ENCODE measurements around the gene SOBP.
"Not testable (repeated sequence)": the region's sequence is repeated elsewhere in the genome, so short reads cannot be mapped to it uniquely, and the experiment has no call there.

SOBP gene

DNA sequence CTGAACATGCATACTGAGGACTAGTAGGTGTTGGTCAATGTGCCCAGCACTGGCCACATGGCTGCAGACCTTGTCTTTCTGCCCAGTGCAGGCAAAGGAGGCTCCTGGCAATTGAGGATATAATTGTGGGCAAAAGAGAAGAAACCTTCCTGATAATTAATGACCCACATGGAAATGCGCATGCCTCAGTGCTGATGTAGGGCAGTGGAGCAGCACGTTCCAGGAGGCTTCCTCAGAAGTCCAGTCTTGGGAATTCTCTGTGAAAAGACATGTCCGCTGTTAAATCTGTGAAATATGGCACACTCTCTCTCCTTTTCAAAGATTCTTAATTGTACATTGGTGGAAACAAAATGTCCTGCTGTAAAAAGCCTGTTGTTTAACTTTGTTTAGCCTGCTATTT, 34.7 kb downstream of the SOBP start:
- no peak for DNase-seq

DNA sequence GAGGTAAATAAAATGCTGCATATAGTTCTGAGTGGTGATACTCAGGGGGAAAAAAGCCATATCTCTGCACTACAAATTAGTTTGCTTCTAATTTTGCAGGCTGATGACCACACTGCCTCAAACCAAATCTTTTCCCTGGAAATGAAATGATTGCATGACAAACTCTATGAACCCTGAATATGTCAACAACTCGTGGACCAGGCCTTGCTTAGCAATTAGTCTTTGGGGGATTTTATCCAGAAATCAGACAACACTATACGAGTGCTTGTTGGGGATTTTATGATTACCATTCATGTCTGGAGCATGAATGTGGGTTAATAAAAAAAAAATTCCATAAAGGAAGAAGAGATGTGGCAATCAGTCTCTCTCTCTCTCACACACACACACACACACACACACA, 42.0 kb downstream of the SOBP start:
- no peak for DNase-seq

DNA sequence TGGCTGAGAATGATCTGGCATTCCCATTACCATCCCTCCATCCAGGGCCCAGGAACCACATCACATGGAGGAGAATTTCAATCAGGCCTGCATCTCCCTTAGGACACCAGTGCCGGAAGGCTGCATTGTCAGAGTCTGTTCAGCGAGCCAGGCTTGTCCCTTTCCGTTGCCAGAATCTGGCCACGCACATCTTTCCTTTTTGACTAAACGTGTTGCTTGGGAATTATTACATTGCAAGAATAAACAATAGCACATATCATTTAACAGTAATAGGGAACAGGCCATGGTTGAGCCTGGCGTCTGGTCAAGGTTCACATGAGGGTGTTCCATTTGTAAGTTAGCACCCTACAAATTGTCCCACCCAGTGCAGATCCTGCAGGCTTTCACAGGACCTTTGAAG, 42.8 kb downstream of the SOBP start:
- DNase-seq, result no peak

DNA sequence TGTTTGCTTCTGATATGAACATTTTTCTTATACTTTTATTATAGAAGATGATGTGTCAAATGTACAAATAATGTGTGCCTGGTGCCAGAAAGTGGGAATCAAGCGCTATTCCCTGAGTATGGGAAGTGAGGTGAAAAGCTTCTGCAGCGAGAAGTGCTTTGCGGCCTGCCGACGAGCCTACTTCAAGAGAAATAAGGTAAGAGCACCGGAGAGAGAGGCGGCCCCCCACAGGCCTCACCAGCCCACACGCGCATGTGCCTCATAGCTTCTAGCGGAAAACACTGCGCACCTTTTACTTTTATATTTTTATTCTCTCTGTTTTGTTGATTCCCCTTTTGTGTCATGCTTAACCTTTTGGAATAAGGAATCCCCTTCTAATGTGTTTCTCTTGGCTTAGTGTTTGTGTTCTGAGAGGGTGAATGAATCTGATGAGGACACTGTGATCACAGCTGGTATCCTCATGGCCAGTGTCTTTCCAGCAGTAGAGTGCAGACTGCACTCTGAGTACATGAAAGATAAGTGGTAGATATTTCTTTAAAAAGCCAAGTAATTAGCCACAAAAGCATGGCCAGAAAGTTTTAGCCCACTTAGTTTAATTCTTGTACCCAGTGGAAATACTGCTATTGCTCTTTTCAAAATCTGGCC, 43.6 kb downstream of the SOBP start:
- no peak for DNase-seq

DNA sequence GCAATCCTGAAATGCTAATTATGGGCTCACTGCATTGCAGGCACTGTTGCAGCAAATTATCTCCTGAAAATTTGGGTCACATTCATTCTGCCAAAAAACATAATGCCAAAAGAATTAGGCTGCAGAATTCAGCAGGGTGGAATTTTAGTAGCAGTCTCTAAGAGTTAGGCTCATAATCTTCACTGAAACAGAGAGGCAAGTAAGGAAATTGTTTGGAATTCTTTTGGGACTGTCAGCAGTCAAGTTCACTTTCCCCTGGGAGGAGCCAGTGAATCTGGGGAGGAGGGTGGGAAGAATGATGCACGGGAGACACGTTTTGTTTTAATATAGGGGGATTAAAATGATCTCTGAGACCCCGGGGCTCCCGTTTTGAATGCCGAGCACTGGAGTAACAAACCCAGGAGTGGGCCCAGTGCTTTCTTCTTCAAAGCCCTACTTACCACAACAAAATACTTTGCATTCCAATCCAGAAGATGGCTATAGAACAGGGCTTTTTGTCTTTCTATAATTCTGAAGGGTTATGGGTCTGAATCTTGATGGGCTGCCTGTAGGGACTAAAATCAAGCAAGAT, 44.7 kb downstream of the SOBP start:
- no peak for DNase-seq

DNA sequence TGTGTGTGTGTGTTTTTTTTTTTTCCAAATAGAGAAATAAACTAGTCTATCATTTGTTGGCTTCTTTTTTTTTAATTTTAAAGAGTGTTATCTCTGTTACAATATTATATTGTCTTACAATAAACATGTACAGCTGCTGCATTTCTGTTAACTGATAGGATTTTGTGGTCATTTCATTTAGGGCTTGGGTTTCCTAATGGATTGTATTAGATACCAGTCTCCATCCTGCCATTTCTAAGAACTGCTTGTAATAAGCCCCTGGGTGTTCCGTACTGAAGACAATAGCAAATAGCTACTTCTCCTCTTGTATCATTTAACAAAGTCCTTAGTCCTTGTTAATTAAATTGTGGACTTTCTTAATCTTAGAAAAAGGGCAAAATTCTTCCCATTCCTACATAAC, 45.7 kb downstream of the SOBP start:
- no peak for DNase-seq

DNA sequence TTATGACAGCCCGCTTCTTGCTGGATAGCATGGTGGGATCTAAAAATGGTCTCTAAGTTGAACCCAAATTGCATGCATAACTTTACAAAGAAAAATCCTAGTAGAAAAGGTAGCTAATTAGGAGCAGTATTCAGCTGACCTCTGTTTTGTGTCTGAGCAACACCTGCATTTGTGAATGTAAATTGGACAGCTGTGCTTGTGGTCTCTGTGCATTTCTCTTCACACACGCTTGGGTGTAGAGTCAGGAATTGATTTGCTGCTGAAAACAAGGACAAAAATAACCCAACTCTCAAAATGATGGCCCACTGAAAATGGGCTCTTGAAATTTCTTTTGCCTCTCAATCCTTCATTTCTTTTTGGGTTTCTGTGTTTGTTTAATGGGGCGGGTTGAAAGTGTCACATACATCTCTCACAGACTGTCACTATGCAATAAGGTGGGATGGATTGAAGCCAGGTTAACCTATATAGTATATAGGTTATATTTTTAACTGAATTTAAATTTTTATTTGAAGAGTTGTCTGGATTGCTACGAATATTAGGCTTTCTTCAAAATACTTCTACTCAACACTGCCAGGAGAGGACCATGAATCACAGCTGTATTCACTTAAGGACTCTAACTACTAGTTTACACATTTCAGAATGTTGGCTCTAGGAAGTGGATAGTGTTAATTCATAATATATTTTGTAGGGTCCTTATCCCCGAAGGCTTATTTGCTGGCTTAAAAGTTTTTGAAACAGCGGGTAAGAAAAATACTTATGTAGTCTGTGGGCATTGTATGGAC, 46.5 kb downstream of the SOBP start:
- DNase-seq, result no peak

DNA sequence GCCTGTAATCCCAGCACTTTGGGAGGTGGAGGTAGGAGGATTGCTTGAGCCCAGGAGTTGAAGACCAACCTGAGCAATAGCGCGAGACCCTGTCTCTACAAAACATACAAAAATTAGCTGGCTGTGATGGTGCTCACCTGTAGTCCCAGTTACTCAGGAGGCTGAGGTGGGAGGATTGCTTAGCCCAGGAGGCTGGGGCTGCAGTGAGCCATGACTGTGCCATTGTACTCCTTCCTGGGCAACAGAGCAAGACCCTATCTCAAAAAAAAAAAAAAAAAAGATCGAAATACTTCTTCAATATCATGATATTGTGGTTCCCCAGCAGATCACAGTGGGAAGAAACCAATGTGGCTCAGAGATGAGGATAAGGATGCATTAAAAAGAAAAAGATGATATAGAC, 47.6 kb downstream of the SOBP start:
- no peak for DNase-seq

DNA sequence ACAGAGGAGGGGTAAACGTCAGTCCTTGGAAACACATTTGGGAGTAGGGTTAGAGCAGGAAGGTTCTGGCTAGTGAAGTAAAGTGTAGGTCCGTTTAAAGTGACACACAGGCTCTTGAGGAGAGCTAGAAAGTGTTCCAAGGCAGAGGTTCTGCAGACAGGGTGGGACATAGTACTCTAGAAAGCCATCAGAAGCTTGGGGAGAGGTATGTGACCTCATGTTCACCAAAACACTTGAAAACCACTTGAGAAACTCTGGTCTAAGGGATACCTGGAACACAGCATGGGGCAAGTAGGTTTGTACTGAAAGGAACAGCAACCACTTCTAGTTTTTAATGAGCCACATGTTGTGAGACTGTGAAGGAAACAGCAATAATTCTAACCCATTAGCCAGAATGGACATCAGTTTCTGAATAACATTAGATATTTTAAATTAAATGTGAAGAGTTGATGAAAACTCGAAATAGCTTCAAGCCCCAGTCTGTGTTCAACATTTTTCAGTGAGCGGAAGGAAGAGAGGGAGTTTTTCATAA, 49.0 kb downstream of the SOBP start:
- no peak for DNase-seq

DNA sequence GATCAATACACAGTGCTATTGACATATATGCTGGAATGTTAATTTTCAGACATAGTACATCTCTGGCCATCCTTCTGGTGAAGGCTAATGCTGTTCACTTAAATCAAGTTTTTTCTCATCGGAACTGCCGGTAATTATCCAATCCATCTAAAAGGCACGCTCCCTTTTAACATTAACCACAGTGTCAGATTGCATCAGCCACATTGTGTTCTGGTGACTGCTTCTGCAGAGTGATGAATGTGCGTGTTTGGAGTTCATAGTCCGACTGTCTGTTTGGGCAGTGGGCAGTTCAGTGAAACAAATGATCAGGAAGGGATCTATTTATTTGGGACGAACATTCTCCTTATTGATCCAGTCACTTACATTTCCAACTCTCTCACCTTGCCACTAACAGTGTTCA, 49.5 kb downstream of the SOBP start:
- DNase-seq, result no peak

DNA sequence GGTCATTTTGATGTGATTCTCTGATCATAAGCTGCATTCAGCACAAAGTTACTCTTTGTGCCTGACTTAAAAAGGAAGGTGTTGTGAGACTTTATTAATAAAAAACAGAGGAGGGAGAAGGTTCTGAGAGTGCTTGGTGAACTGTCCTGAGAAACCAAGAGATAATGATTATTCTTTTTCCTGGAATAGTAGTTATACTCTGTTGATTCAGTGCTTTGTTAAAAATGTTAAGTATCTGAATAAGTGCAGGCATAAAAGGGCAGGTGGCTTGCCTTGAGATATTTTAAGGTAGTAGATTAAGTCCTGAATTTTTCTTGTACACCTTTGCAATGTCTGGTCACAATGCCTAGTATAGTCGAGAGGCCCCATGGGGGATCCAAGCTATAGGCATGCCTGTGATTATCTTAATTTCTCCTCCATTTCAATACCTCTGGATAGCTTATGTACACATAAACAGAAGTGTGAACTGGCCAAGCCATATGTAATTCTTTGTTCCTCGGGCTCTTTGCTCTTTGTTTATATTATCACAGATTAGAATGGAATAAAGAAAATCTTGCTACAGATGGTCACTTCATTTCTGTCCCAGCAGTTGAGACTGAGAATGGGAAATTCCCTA, 50.0 kb downstream of the SOBP start:
- no peak for DNase-seq

DNA sequence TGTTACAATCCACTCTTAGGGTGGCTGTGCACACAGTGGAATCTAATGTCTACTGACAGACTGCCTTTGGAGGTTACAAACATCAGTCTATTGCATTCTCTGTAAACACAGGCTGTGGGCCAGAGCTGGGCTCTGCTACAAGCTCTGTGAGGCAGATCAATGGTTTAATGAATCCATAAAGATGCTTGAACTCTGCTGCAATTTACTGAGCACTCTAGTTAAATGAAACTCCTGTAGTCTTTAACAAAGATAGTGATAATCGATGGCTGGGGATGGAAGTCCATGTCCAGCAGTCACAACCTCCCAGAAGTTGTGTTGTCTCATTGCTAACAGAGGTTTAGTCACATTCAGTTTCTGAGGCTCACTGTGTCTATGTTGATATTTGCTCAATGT, 50.5 kb downstream of the SOBP start:
- no peak for DNase-seq

DNA sequence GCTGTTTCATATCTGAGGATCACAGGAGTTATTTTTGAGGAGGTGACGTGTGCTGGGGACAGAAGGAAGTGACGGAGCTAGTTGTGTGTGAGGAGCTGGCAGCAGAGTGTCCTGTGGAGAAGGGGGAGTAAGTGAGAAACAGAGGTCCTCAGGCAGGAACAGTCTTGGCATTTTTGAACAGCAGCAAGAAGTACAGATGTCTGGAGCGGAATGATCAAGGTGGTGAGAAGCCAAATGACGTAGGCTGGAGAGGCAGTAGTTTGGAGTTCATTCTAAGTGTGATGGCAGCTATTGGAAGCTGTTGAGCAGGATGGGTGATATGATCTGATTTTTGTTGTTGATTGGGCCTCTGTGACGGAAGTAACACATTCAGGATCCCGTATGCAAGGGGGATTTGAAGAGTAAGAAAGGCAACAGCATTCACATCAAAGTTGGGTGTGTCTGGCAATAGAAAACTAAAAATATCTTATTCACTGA, 52.3 kb downstream of the SOBP start:
- no peak for DNase-seq

DNA sequence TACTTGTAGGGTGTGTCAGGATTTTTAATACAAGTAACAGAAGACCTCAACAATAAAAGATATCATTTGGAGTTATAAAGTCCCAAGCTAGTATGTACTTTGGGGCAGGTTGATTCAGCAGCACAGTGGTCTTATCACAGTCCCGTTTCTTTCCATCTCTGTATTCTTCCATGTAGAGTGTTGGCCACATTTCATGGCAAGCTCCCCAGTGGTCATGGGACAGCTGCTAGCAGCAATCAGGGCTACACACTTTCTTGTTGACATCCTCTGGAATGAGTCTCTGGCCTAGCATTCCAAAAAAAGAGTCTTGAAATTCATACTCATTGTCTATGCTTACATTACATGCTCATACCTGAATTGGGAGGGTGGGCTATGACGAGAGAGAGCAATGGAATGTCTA, 53.2 kb downstream of the SOBP start:
- no peak for DNase-seq

DNA sequence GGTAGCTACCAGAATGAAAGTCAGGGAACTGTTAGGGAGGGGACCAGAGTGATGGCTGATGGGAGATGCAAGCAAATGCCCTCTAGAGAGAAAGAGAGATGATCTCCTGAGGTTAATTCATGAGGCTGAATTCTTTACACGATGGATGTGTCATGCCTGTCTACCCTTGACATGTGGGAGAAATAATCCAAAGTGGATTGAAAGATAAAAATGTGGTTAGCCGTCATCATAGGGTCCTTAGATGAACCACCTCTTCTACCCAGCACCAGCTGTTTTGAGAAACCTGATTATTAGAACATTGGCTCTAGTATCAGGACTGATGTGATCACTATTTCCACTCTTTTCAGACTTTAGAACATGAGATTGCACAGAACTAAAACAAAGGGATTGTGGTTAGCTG, 53.6 kb downstream of the SOBP start:
- no peak for DNase-seq

DNA sequence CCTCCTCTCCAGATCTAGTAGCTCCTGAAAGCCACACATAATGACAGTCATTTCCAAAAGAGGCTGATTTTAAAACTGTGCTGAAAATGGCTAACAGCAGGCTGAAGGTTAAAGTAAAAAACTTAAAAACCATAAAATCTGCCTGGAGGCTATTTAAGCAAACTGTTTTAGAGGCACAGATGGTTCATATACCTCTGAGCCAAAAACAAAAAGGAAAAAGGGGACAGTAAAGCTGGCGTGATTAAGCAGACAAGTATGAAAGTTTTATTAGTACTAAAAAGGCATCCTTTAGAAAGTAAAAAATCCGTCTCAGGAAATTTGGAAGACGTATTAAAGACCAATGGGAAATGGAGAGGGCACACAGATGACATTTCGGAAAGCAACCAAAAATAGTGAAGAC, 55.8 kb downstream of the SOBP start:
- no peak for DNase-seq

DNA sequence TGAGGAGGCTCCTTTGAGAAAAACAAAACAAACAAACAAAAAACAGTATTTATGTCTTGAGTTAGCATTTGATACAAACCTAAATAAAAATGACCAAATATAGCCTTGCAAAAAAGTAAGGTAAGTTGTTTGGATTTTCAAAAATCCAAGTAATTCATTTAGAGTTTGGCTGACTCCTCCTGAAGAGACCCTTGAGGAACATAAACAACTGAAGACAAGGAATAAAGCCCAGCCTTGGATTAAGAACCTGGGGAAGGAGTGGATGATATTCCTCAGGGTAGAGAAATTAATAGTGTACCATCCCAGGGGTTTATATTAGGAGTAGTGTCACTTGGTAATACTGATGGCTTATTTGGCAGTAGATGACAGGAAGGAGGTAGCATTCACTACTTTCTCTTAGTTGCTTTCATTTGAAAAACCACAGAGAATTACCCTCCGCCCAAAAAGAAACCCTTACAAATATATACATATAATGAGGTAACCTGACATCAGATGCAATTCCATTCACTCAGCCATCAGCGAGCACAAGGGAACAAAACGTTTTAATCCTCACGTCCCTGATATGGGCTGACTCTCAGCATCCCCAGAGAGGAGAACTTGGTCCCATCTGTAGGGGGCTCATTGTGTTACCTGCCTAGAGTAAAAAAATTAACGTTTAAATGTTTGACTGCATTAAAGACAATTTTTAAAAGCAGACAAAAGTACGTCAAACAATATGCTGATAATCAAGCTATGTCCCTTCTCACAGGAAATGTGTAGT, 57.0 kb downstream of the SOBP start:
- no peak for DNase-seq

DNA sequence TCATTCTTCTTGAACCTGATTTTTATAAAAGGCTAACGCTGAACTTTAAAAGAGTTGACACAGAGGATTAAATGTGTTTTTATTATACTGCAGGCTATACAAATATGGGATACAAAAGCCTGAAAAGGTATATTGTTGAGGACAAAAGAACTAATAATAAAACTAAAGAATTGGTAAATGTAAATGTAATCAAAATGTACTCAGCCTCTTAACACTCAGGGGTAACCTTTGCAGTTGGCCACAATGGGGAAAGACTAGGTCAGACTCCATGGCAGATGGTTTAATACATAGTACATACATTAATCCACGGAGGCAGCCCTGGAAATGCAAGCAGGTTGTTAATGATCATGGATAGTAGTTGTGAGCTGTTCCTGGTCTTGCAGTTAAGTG, 57.5 kb downstream of the SOBP start:
- no peak for DNase-seq

DNA sequence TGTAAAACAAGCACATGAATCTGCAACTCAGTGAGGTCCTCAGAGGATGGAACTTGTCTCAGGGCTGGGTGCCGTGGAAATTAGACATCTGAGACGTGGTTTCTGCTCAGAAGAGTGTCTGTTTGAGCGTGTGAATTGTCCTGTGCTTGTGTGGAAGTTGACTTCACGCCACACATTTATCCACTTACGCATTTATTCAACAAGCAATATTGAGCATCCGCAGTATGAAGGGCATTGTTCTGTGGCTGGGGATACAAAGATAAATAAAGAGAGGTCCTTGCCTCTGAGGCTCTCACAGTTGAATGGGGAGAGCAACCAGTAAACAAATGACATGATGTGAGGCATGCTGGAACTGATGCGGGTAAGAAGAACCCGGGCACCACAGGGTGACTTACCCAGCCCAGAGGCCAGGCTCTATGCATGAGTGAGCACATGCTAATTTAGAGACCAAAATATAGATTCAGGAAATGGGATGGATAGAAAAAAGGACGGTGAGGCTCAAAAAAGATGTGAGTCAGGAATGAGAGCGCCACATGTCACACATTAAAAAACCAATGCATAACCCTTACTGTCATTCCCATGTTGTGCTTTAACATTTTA, 60.4 kb downstream of the SOBP start:
- no peak for DNase-seq

DNA sequence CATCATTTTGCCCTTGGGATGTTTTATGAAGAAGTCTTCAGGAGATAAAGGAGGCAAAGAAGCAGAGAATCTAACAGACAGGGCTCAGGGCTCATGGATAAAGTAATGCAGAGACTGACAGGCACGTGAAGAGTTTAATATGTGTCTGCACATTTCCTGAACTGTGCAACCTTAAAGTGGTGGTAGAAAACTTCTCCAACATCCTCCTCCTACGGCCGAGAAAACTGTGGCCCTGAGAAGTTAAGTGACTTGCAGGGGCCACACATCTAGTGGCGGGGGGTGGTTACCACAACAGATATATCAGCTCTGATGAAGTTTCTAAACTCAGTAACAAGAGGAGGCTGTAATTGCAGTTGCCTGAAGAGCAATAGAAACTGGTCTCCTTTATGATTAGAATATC, 61.0 kb downstream of the SOBP start:
- DNase-seq, result no peak

DNA sequence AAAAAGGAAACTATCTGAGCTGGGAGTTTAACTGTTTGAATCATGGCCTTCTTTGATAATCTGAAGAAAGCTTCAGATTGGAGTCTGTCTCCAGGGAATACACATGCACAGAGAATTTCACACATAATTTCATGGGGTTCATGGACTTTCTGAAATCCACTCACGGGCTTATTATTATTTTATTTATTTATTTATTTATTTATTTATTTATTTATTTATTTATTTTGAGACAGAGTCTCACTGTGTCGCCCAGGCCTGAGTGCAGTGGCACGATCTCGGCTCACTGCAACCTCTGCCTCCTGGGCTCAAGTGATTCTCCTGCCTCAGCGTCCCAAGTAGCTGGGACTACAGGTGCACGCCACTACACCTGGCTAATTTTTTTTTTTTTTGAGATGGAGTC, 63.2 kb downstream of the SOBP start:
- DNase-seq, result not testable (repeated sequence)

DNA sequence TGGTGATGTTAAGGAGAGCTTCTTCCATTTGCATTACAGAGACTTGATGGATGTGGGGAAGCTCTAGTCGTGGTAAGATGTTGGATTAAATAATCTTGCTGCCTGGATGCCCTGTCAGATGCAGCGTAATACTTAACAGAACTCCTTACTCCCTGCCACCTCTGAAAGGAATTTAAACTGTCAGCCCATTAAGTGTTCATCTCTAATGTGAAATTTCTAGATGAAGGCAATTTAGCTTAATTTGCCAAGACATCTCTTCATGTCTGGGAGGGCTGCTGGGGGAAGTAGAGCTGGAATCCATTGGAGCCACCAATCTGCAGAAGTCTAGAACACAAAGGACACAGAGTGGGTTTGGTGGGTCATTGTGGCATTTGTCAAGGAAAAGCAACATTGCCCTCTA, 64.4 kb downstream of the SOBP start:
- no peak for DNase-seq

DNA sequence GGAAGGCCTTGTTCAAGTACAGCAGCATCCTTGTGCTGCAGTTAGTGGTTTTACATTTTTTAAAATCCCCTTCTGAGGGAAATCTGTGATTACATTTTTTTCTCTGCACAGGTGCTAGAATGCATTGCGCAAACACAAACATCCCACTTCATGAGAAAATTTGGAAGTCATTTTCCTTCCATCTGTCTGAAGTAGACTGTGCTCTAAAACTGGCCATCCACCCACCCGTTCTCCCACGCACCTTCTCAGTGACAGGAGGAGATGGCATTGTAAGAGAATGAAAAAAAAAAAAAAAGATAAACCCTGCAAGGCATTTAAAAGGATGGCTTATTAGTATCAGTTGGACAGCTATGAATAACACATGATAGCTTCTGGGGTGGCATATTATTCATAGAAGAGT, 65.0 kb downstream of the SOBP start:
- no peak for DNase-seq

Measured in NCI-H2081 treated with DMSO at 0.1 percent for 48 hours (cell line).